HUES64 (cell line): ENCODE measurements around the gene ENDOV.
A peak's percentile ranks its signal among the peaks of the same experiment; 100 is the strongest.

Experiments used
- H3K27ac ChIP-seq: 2 replicates; pipeline ENCODE4 v1.7.0; 2013; ENCODE audit warnings: low read depth, low read length, inconsistent platforms
- H3K27me3 ChIP-seq: 2 replicates; pipeline ENCODE4 v1.6.1; 2013; ENCODE audit warnings: mild to moderate bottlenecking, low read length; ENCODE audit not compliant: insufficient read depth
- H3K36me3 ChIP-seq: 2 replicates; pipeline ENCODE4 v1.6.1; 2013; ENCODE audit warnings: mild to moderate bottlenecking, low read length; ENCODE audit not compliant: insufficient read depth
- H3K4me1 ChIP-seq: 2 replicates; pipeline ENCODE4 v1.6.1; 2013; ENCODE audit warnings: mild to moderate bottlenecking, low read length, moderate library complexity; ENCODE audit not compliant: insufficient read depth
- H3K4me3 ChIP-seq: 2 replicates; pipeline ENCODE4 v1.5.1; 2013; ENCODE audit warnings: mild to moderate bottlenecking, low read length, moderate library complexity
- H3K9ac ChIP-seq: 2 replicates; pipeline ENCODE4 v1.6.1; 2013; ENCODE audit warnings: mild to moderate bottlenecking, low read depth, low read length
- H3K9me3 ChIP-seq: 2 replicates; pipeline ENCODE4 v1.6.1; 2013; ENCODE audit warnings: low read depth, low read length; ENCODE audit not compliant: insufficient read depth
- WGBS: fragments of 150-250, 120-280 bp; methylation state at CpG from one replicate; pipeline ENCODE4 v1.1.7; 2013; ENCODE audit warnings: missing lambda C conversion rate; 5-methylcytosine and 5-hydroxymethylcytosine counted together

The ENDOV gene

DNA sequence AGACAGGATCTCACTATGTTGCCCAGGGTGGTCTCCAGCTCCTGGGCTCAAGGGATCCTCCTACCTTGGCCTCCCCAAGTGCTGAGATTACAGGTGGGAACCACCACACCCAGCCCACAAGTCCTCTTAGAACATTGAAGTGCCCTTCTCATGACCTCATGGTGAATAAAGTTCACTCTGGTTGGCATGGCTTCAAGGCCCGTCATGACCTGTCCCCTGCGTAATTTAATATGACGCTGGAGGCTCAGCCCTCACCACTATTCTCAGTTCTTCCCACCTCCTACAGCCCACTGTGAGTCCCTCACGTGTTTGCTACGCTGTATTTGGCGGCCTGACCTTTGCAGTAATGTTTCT lies 1.9 kb downstream of the ENDOV start:
- Histone ChIP-seq H3K9me3 (no peaks in the 10 kb centered on the region), H3K27me3 (peaks cover 27% of the 10 kb centered on the region), H3K27ac (no peak overlapping the region), H3K4me3 (no peak overlapping the region), H3K4me1 (no peaks in the 10 kb centered on the region), H3K36me3 (peaks cover 14% of the 10 kb centered on the region; the same call in 1 of the 2 replicates), H3K9ac (no peak overlapping the region)
- 94% methylated on average over 6 of the region's 6 CpGs for WGBS

DNA sequence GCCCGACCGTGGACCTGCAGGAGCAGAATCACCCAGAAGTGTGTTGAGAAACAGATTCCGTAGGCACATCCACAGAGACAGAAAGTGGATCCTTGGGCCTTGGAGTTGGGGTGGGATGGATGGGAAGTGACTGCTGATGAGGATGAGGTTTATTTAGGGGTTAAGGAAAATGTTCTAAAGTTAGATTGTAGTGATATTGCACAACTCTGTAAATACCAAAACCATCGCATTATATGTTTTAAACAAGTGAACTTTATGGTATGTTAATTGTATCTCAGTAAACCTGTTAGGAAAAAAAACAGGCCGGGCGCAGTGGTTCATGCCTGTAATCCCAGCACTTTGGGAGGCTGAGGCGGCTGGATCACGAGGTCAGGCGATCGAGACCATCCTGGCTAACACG lies 3.6 kb downstream of the ENDOV start:
- Histone ChIP-seq H3K4me3 (no peak overlapping the region), H3K9ac (no peak overlapping the region), H3K4me1 (no peaks in the 10 kb centered on the region), H3K27ac (no peak overlapping the region), H3K9me3 (no peaks in the 10 kb centered on the region), H3K27me3 (peaks cover 12% of the 10 kb centered on the region), H3K36me3 (peaks cover 14% of the 10 kb centered on the region; the same call in 1 of the 2 replicates)
- 96% methylated on average over 11 of the region's 11 CpGs for WGBS

DNA sequence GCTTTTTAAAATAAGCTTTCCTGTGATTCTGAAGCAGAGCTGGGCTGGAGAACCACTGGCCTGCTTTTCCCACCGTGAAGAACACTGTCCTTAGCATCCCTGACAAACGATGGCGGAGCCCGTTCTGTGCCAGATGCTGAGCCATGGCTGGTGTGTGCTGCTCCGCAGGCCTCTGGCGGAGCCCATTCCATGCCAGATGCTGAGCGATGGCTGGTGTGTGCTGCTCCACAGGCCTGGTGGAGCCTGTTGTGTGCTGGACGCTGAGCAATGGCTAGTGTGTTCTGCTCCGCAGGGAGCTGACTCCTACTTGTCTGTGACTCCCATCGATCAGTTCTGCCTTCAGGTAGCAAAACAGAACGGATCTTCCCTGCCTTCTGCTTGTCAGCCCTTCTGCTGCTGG lies 4.3 kb downstream of the ENDOV start:
- no peak overlapping the region for H3K27ac ChIP-seq
- WGBS, result 94% methylated on average over 11 of the region's 11 CpGs
- H3K9me3 ChIP-seq, result no peaks in the 10 kb centered on the region
- peaks cover 14% of the 10 kb centered on the region; the same call in 1 of the 2 replicates for H3K36me3 ChIP-seq
- H3K4me1 ChIP-seq, result no peaks in the 10 kb centered on the region
- peaks cover 5% of the 10 kb centered on the region for H3K27me3 ChIP-seq
- no peak overlapping the region for H3K9ac ChIP-seq
- no peak overlapping the region for H3K4me3 ChIP-seq

DNA sequence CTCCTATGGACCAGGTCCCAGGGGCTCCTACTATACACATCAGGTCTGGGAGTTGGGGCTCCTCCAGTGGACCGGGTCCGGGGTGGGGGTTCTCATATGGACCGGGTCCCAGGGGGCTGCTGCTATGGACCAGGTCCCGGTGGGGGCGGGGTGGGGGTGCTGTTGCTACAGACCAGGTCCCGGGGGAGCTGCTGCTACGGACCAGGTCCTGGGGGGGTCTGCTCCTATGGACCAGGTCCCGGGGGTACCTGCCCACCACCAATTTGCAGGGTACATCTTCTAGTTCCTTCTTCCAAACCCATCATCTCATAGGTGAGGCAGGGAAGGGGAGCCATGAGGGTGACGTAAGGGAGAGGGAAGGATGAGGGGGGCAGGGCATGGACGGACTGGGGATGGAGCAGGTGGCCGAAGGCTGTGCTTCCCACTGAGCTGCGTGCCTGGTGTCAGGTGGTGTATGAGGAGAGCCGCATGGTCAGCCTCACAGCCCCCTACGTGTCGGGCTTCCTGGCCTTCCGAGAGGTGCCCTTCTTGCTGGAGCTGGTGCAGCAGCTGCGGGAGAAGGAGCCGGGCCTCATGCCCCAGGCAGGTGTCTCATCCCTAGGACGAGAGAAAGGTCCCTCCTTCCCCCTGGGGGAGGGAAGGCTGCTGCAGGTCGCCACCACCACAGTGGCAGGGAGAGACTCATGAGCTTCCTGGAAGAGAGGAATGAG lies 6.6 kb downstream of the ENDOV start:
- WGBS, result 81% methylated on average over 19 of the region's 20 CpGs
- Histone ChIP-seq H3K4me1 (no peaks in the 10 kb centered on the region), H3K9ac (no peak overlapping the region), H3K36me3 (peaks cover 14% of the 10 kb centered on the region; the same call in 1 of the 2 replicates), H3K27me3 (no peaks in the 10 kb centered on the region), H3K4me3 (no peak overlapping the region), H3K9me3 (no peaks in the 10 kb centered on the region), H3K27ac (no peak overlapping the region)

DNA sequence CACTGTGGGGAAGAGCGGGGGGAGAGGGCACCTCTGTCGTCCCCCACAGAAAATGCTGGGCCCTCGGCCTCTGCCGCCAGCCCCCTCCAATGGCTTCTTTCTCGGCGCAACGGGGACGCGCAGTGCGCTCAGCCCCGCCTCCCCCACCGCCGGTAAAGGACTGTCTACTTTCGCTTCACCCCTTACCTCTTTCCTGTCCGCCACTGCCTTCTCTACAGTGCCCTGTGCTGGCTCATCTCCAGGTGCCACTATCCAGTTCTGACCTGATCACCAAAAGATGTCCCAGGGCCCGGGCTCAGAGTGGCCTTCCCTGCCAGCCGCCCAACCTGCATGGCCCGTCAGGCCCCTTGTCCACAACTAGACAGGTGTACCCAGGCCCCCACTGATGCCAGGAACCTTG lies 7.3 kb downstream of the ENDOV start:
- Histone ChIP-seq H3K4me3 (no peak overlapping the region), H3K4me1 (no peaks in the 10 kb centered on the region; the same call in 1 of the 2 replicates), H3K9ac (no peak overlapping the region), H3K27me3 (no peaks in the 10 kb centered on the region), H3K27ac (no peak overlapping the region), H3K9me3 (no peaks in the 10 kb centered on the region), H3K36me3 (peaks cover 9% of the 10 kb centered on the region; the same call in 1 of the 2 replicates)
- WGBS, result 93% methylated on average over 18 of the region's 18 CpGs

DNA sequence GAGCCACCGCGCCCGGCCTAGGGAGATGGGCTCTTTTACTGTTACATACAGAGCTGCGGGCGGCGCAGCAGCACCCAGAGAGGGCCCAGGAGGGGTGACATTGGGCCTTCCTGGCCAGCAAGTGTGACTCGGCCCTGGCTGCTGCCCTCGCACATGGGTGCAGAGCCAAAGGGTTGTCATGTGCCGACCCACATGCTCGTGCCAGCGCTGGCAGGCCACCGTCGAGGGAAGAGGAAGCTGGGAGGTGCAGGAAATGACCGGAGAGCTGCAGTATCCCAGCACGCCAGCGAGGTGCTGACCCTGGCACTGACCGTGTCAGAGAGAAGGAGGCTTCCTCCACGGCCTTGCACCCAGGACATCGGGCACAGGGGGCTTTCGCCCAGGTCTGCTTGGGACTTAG lies 8.0 kb downstream of the ENDOV start:
- H3K9ac ChIP-seq, result no peak overlapping the region
- H3K27me3 ChIP-seq, result no peaks in the 10 kb centered on the region
- H3K36me3 ChIP-seq, result peaks cover 2% of the 10 kb centered on the region; the same call in 1 of the 2 replicates
- 91% methylated on average over 20 of the region's 20 CpGs for WGBS
- H3K27ac ChIP-seq, result no peak overlapping the region
- H3K4me1 ChIP-seq, result no peaks in the 10 kb centered on the region; the same call in 1 of the 2 replicates
- no peaks in the 10 kb centered on the region for H3K9me3 ChIP-seq
- H3K4me3 ChIP-seq, result no peak overlapping the region

DNA sequence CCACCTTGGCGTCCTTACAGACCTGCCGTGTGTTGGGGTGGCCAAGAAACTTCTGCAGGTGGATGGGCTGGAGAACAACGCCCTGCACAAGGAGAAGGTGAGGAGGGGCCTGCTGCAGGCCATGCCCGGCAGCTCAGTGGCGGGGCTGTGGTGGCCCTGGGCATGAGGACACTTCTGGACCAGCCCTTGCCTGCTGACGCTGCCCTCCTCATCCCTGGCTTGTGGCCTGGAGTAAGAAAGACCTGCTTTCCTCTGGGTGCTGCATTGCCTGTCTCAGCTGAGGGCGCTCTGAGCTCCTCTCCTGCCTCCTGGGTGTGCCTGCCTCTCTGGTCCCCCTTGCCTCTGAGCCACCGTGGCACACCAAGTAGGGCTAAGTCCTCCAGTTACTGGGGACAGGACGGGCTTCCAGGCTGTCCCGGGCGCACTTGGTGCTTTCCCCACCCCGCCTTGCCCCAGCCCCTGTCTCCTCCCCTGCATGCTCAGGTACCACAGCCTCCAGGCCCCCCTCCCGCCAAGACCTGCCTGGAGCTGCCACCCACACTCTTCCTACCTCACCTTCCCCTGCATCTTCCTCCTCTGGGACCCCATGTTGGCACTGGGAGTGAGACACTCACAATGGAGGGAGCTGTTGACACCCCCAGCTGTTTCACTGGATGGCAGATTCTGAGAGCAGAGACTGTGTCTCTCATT lies 8.7 kb downstream of the ENDOV start:
- Histone ChIP-seq H3K36me3 (no peaks in the 10 kb centered on the region), H3K4me1 (no peaks in the 10 kb centered on the region; the same call in 1 of the 2 replicates), H3K27ac (no peak overlapping the region), H3K4me3 (no peak overlapping the region), H3K9me3 (no peaks in the 10 kb centered on the region), H3K27me3 (no peaks in the 10 kb centered on the region; the same call in 1 of the 2 replicates), H3K9ac (no peak overlapping the region)
- WGBS, result 91% methylated on average over 13 of the region's 13 CpGs

DNA sequence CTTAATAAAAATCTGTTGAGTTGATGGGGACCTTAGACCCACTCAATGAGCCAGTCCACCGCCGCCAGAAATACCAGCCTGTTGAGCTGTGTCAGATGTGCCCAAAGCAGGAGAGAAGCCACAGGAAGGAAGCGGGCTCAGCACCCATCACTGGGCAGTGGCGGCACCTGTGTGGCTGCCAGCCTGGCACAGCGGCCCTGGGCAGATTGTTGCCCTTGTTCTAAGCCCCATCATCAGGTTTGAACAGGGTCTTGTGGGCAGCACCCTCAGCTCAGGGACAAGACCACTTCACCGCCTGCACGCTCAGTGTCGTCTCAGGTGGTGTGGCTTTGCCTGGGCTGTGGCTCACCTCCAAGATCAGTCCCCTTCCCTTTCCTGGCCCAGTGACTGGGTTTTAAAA lies 9.3 kb downstream of the ENDOV start:
- Histone ChIP-seq H3K27me3 (no peaks in the 10 kb centered on the region; the same call in 1 of the 2 replicates), H3K9ac (no peak overlapping the region), H3K4me3 (no peak overlapping the region), H3K9me3 (no peaks in the 10 kb centered on the region), H3K27ac (no peak overlapping the region), H3K36me3 (no peaks in the 10 kb centered on the region), H3K4me1 (no peaks in the 10 kb centered on the region; the same call in 1 of the 2 replicates)
- WGBS, result 95% methylated on average over 8 of the region's 8 CpGs

DNA sequence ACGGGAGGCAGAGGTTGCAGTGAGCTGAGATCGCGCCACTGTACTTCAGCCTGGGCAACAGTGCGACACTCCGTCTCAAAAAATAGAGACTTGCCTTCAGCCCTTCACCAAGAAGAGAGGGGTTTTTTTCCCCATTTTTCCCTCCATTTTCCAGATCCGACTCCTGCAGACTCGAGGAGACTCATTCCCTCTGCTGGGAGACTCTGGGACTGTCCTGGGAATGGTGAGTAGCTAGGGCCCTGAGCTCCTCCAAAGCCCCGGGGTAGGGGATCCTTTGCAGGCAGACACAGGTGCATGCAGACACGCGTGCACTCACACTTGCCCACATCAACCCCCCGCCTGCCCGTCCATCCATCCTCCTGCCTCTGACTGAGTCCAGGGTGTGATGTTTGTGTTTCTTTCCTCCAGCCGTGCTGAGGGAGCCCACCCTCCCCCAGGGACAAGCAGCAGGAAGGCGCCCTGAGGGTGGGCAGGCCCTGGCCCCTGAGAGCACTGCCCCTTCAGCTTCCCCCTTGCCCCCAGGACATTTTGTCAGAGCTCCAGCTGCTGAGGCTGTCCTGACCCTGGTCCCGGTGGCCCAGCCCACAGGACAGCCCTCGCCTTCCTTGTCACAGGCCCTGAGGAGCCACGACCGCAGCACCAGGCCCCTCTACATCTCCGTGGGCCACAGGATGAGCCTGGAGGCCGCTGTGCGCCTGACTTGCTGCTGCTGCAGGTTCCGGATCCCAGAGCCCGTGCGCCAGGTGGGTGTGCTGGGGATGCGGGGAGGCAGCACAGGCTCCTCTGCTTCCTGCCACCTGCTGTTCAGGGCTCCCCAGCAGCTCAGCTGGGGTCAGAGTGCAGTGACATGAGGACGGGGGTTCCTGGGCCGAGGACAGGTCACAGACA lies 10.2 kb downstream of the ENDOV start:
- 86% methylated on average over 27 of the region's 27 CpGs for WGBS
- Histone ChIP-seq H3K4me3 (no peak overlapping the region), H3K4me1 (no peaks in the 10 kb centered on the region; the same call in 1 of the 2 replicates), H3K27me3 (no peaks in the 10 kb centered on the region; the same call in 1 of the 2 replicates), H3K36me3 (no peaks in the 10 kb centered on the region), H3K9me3 (no peaks in the 10 kb centered on the region), H3K27ac (no peak overlapping the region), H3K9ac (peak overlapping the region; percentile 22; the same call in 1 of the 2 replicates)

DNA sequence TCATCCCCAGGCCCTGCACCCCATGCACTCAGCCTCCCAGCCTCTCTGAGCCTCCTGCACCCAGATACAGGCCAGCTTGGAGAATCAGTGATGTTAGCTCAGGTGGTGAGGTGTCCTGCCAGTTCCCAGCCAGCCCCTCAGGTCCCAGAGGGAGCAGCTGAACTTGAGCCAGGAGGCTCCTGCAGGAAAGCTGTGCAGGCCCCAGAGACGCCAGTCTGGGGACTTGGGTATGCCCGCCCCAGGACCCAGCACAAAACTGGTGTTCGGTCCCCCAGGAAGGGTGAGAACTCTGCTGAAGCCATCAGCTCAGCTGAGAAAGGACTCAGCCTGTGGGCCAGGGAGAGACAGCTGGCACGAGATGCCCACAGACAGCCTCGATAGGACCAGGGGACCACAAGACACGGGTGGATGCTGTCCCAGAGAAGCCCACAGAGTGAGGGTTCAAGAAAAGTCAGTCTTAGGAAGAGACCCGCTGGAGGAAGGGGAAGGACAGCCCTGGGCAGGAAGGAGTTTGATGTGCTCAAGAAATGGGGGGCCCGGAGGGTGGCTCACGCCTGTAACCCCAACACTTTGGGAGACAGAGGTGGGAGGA lies 11.0 kb downstream of the ENDOV start:
- H3K36me3 ChIP-seq, result no peaks in the 10 kb centered on the region
- WGBS, result 91% methylated on average over 9 of the region's 9 CpGs
- H3K27ac ChIP-seq, result no peak overlapping the region
- no peaks in the 10 kb centered on the region; the same call in 1 of the 2 replicates for H3K4me1 ChIP-seq
- no peaks in the 10 kb centered on the region; the same call in 1 of the 2 replicates for H3K27me3 ChIP-seq
- H3K4me3 ChIP-seq, result no peak overlapping the region
- no peaks in the 10 kb centered on the region for H3K9me3 ChIP-seq
- H3K9ac ChIP-seq, result no peak overlapping the region
